Islet of Langerhans (tissue), 1 donor: ENCODE results near the gene ALDH2.
A peak's percentile ranks its signal among the peaks of the same experiment; 100 is the strongest.
"Not testable (repeated sequence)": the region's sequence is repeated elsewhere in the genome, so short reads cannot be mapped to it uniquely, and the experiment has no call there.

Experiments used
- FAIRE-seq: peaks from one replicate; lab custom pipeline; 2011; peaks lifted over from hg19 to GRCh38; lab: Jason Lieb, UNC

ALDH2 gene

GRCh38 chr12:111766608-111767361, at the start of gene ALDH2:
Gene ALDH2, plus strand, starts transcription at chr12:111766933. Its CDS starts 50 bp downstream, at chr12:111766983.
- no peak for FAIRE-seq

- FAIRE-seq: not testable (repeated sequence)
Measured at GRCh38 chr12:111719316-111719715, 47.4 kb upstream of the ALDH2 start.

GRCh38 chr12:111720457-111720856, 46.3 kb upstream of the ALDH2 start:
- FAIRE-seq: no peak

- not testable (repeated sequence) for FAIRE-seq
Measured at GRCh38 chr12:111723646-111724360, 42.9 kb upstream of the ALDH2 start.

- FAIRE-seq: no peak
Measured at GRCh38 chr12:111728795-111729194, 37.9 kb upstream of the ALDH2 start.

GRCh38 chr12:111730420-111730819, 36.3 kb upstream of the ALDH2 start:
- no peak for FAIRE-seq

GRCh38 chr12:111732786-111733185, 33.9 kb upstream of the ALDH2 start:
- FAIRE-seq: no peak

GRCh38 chr12:111733340-111733915, 33.3 kb upstream of the ALDH2 start:
- FAIRE-seq: no peak

- not testable (repeated sequence) for FAIRE-seq
Measured at GRCh38 chr12:111739524-111739923, 27.2 kb upstream of the ALDH2 start.

GRCh38 chr12:111741235-111741812, 25.4 kb upstream of the ALDH2 start:
- FAIRE-seq: peak; percentile 38

GRCh38 chr12:111745211-111745610, 21.5 kb upstream of the ALDH2 start:
- no peak for FAIRE-seq

GRCh38 chr12:111747333-111747732, 19.4 kb upstream of the ALDH2 start:
- FAIRE-seq: no peak

- FAIRE-seq: no peak
Measured at GRCh38 chr12:111748151-111748672, 18.5 kb upstream of the ALDH2 start.

- FAIRE-seq: no peak
Measured at GRCh38 chr12:111748867-111749266, 17.9 kb upstream of the ALDH2 start.

GRCh38 chr12:111749391-111749790, 17.3 kb upstream of the ALDH2 start:
- no peak for FAIRE-seq

- no peak for FAIRE-seq
Measured at GRCh38 chr12:111753144-111753881, 13.4 kb upstream of the ALDH2 start.

GRCh38 chr12:111754671-111755070, 12.1 kb upstream of the ALDH2 start:
- no peak for FAIRE-seq

GRCh38 chr12:111756196-111756595, 10.5 kb upstream of the ALDH2 start:
- FAIRE-seq: no peak

GRCh38 chr12:111756681-111757080, 10.1 kb upstream of the ALDH2 start:
- FAIRE-seq: no peak

GRCh38 chr12:111757361-111758119, 9.2 kb upstream of the ALDH2 start:
- no peak for FAIRE-seq

- no peak for FAIRE-seq
Measured at GRCh38 chr12:111758120-111758561, 8.6 kb upstream of the ALDH2 start.
